Lower leg skin (tissue), 3 donors: ENCODE results near the gene LGALS8.

Experiments
- POLR2A ChIP-seq, 2 donors: fragments of 450-650 bp; IDR thresholded peaks; one replicate each; pipeline ENCODE4 v1.6.1; 2016 to 2017; ENCODE audit warnings: antibody characterized with exemption in 2 of 2, mild to moderate bottlenecking in 1 of 2, moderate library complexity in 1 of 2
- TF ChIP-seq, protein P1 (sequence below), 3 donors: fragments of 450-650 bp; IDR thresholded peaks; one replicate each; pipeline ENCODE4 v1.5.1; 2016; ENCODE audit warnings: antibody characterized with exemption in 3 of 3, mild to moderate bottlenecking in 3 of 3, moderate library complexity in 2 of 3

DNA sequence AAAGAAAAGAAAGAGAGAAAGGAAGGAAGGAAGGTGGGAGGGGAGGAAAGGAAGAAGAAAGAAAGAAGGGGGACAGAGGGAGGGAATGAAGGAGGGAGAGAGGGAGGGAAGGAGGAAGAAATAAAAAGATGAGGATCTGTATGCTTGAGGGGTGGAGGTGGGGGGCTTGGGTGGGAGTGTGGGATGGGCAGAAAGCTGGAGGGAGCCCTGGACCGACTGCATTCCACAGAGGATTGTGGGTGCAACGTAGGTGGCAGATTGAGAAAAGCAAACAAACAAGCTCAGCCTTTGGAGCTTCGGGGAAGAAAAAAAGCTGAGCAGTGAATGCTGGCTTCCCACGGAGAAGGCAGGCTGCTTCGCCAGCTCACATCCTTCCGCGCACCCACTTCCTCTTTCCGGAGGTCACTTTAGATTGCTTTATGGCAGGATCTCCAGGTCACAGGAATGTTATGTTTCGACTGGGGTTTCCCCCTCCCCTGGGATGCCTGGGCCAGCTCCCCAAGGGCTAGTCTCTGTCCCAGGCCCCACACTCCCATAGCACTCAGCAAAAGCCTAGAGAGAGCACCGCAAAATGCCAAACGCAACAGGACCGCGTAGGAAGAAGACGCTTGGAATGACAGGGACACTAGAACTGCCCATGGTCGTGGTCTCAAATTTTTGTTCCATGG, 20.7 kb upstream of the LGALS8 start:
- TF ChIP-seq, protein P1, sequence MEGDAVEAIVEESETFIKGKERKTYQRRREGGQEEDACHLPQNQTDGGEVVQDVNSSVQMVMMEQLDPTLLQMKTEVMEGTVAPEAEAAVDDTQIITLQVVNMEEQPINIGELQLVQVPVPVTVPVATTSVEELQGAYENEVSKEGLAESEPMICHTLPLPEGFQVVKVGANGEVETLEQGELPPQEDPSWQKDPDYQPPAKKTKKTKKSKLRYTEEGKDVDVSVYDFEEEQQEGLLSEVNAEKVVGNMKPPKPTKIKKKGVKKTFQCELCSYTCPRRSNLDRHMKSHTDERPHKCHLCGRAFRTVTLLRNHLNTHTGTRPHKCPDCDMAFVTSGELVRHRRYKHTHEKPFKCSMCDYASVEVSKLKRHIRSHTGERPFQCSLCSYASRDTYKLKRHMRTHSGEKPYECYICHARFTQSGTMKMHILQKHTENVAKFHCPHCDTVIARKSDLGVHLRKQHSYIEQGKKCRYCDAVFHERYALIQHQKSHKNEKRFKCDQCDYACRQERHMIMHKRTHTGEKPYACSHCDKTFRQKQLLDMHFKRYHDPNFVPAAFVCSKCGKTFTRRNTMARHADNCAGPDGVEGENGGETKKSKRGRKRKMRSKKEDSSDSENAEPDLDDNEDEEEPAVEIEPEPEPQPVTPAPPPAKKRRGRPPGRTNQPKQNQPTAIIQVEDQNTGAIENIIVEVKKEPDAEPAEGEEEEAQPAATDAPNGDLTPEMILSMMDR (IDR thresholded peaks at IDR 0.05): no peak
- TF ChIP-seq POLR2A (IDR thresholded peaks at IDR 0.05): no peak
